DMS153 treated with DMSO at 0.1 percent for 48 hours (cell line): Measurements from ENCODE around the gene MYBPC3.
"Not testable (repeated sequence)": the region's sequence is repeated elsewhere in the genome, so short reads cannot be mapped to it uniquely, and the experiment has no call there.

Source experiments
- DNase-seq: peaks from one replicate; lab custom pipeline; 2025; ENCODE audit not compliant: unreplicated experiment; lab: John Stamatoyannopoulos, UW

MYBPC3 gene

DNA sequence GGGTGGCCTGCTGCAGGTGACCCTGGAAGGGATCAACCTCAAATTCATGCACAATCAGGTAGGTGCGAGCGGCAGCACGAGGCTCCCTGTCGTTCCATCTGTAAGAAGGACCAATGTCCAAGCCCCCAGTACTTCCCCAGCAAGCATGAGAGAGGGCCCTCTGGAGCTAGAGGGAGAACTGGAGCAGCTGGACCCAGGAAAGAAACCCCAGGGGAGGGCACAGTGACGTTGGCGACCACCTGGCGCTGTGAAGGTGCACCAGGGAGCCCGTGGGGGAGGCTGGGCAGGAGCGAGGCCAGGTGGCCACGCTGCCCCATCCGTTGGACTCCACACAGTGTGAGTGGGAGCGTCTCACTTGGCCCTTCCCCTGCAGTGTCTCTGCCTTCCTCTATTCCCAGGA is 28.0 kb downstream of the MYBPC3 start:
- DNase-seq, result no peak

DNA sequence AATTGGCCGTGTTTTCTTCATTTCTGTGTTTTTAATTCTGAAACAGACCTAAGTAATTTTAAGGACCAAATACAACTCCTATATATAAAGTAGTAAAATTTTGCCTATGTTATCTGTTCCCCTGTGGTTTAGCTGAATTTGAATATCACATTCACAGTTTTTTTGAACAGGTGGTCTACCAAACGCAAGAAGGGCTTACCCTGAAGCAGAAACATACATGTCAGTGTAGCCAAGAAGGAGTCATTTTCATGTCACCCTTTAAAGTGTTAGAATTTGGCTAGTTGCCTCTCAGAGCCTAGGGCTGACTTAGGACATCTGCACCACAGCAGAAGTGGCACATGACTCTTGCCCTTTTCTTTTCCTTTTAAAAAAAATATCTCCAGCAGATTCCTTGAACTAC is 34.3 kb downstream of the MYBPC3 start:
- no peak for DNase-seq

DNA sequence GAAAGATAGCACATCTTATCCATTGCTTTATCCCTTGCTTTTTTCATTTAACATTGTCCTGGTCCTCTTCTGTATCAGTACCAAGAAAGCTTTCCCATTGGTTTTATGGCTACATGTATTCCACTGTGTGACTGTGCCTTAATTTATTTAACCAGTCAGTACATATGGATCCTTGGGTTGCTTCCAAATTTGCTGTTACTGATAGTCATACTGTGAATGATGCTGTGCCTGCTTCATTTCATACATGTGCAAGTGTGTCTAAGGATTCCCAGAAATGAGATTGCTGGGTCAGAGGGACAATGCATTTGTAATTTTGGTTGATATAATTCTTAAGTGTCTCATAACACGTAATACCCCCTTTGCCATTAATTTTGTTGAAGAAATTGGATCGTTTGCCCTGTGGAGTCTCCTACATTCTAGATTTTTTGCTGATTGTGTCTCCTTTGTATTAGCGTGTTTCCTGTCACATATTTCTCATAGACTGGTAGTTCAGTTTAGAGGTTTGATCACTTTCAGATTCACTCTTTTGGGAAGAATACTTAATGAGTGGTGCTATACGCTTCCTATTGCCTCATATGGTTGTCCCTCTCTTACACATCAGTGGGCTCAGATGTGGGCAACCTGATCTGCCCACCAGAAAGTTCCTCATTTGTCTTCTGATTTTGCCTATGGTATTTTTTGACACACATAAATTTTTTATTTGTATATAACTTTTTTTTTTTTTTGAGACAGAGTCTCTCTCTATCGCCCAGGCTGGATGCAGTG is 35.3 kb downstream of the MYBPC3 start:
- no peak for DNase-seq

DNA sequence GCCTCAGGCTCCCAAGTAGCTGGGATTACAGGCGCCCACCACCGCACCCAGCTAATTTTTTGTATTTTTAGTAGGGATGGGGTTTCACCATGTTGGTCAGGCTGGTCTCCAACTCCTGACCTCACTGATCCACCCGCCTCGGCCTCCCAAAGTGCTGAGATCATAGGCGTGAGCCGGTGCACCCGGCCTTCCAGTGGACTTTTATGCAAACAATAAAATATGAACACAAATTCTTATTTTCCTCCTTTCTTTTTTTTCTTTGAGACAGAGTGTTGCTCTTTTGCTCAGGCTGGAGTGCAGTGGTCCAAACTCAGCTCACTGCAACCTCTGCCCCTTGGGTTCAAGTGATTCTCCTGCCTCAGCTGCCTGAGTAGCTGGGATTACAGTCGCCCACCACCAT is 36.0 kb downstream of the MYBPC3 start:
- DNase-seq, result not testable (repeated sequence)

DNA sequence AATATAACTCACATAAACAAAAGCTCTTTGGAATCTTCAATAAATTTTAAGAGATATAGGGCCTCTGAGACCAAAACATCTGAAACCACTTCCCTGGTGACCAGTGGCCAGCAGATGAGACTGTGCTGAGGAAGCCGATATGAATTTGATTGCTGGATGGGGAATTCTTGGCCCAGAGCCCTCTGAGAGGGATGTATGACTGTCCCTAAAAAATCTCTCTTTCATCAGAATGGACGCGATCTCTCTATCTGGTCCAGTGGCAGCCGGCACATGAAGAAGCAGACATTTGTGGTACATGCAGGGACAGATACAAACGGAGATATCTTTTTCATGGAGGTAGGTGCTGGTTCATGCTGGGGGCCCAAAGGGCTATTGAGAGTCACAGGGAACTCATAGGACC is 37.5 kb downstream of the MYBPC3 start:
- DNase-seq, result no peak

- DNase-seq, result no peak
These were observed 44.3 kb downstream of the MYBPC3 start for GRCh38 chr11:47308050-47308823.

GRCh38 chr11:47306484-47306844 is 46.0 kb downstream of the MYBPC3 start:
- DNase-seq, result no peak

DNA sequence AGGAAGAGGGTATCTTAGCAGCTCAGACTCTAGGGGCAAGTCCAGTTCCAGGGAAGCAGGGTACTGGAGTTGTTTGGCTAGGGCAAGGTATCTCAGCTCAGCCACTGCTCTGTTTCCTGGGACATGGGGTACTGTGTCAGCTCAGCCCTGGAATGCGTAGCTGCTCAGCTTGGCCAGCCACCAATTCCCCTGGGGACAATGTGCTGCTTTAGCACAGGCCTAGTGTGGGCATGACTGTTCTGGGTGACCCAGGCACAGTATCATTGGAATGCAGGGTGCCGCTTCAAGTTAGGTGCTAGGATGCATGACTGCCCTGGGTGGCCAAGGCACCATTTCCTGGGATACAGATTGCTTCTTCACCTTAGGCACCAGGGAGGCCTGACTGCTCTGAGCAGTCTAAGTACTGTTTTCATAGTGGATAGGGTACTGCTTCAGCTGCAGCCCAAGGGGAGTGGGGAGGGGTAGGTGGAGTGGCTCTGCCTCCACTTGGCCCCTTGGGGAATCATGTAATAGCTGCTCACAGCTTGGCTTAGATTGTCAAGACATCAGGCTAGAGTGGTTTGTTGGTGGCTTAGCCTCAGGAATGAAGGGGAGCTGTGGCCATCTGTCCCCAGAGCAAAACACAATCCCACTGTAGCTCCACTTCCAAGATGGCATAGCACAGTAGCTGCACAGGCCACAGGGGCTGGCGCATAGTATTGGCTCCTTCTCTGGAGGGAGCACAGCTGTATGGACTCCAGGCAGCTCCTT is 46.6 kb downstream of the MYBPC3 start:
- DNase-seq, result no peak

GRCh38 chr11:47302853-47303252 is 49.6 kb downstream of the MYBPC3 start:
- DNase-seq, result no peak

- DNase-seq, result no peak
These were observed 53.4 kb downstream of the MYBPC3 start for GRCh38 chr11:47299078-47299477.

- no peak for DNase-seq
These were observed 56.5 kb downstream of the MYBPC3 start for GRCh38 chr11:47296045-47296444.

DNA sequence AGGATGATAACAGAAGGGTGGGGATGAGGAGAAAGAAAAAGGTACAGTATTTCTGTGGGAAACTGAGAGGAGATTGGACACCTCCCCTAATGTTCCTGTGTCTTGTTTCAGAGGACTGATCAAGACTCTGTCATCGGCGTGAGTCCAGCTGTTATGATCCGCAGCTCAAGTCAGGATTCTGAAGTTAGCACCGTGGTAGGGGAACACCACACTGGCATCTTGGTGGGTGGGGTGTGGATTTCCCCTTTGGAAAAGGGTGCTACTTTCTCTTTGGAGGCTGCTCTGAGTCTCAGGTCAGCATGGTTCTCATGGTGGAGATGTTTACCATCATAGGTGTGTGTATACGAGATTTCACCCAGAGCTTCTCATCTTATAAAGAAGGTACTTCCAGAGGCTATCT is 57.1 kb downstream of the MYBPC3 start:
- no peak for DNase-seq

GRCh38 chr11:47289856-47290255 is 62.6 kb downstream of the MYBPC3 start:
- DNase-seq, result no peak

- DNase-seq, result no peak
These were observed 64.4 kb downstream of the MYBPC3 start for GRCh38 chr11:47288066-47288465.

DNA sequence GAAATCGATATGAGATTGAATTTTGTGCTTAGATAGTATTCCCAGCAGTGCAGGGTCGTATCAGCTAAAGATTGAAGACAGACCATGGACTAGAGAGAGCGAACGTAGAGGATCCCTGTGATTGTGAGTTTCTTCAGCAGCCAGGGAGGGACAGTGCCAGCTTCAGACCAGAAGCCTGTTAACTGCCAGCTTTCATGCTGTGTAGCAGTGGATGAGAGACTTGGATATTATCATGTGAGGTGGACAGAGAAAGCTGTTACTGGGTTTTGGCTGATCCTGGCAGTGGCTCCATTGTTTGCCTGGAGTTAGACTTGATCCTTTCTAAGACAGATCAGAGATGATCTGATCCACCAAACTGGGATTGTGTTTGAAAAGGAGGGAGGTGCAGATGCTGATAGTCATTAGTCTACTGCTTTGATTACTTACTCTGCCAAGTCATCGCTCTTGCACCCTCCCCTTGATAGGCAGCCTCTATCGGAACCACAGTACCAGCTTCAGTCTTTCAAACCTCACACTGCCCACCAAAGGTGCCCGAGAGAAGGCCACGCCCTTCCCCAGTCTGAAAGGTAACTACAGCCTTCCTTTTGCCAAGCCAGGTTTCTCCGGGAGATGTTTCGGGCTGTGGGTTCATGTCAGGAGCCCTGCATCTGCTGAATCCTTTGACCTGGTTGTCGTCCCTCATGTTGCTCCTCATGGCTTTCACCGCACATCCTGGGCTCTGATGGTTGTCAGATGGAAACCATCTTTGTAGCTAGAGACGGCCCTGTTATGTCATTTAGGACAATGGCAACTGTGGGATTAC is 66.3 kb downstream of the MYBPC3 start:
- no peak for DNase-seq

DNA sequence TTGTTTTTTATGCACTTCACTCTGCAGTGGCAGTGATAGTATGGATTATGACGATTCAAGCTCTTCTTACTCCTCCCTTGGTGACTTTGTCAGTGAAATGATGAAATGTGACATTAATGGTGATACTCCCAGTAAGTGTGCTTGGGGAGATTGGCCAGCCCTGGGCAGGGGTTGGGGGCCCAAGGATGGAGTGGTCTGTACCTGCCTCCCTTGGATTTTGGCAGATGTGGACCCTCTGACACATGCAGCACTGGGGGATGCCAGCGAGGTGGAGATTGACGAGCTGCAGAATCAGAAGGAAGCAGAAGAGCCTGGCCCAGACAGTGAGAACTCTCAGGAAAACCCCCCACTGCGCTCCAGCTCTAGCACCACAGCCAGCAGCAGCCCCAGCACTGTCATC is 68.4 kb downstream of the MYBPC3 start:
- no peak for DNase-seq

- no peak for DNase-seq
These were observed 70.0 kb downstream of the MYBPC3 start for GRCh38 chr11:47282462-47282861.
